Activated T-cell treated with anti-CD3 and anti-CD28 coated beads for 24 hours (primary cell): ENCODE results near the gene MAPK7.

Experiments
- DNase-seq: peaks from one replicate; pipeline ENCODE4 v3.0.0-alpha.2; 2020; ENCODE audit warnings: low read depth

The MAPK7 gene

GRCh38 chr17:19363460-19364035 lies 14.8 kb upstream of the MAPK7 start:
- no peak for DNase-seq

GRCh38 chr17:19364699-19365498 lies 13.4 kb upstream of the MAPK7 start:
- DNase-seq, result no peak

- no peak for DNase-seq
Measured at GRCh38 chr17:19365499-19365817, 12.8 kb upstream of the MAPK7 start.

GRCh38 chr17:19365833-19366636 lies 12.3 kb upstream of the MAPK7 start:
- DNase-seq, result no peak

- no peak for DNase-seq
Measured at GRCh38 chr17:19366637-19366972, 11.7 kb upstream of the MAPK7 start.

GRCh38 chr17:19368229-19368628 lies 10.1 kb upstream of the MAPK7 start:
- DNase-seq, result no peak

- no peak for DNase-seq
Measured at GRCh38 chr17:19369107-19369778, 9.1 kb upstream of the MAPK7 start.

- DNase-seq, result no peak
Measured at GRCh38 chr17:19369846-19370492, 8.3 kb upstream of the MAPK7 start.

GRCh38 chr17:19370493-19370960 lies 7.8 kb upstream of the MAPK7 start:
- DNase-seq, result no peak

GRCh38 chr17:19371259-19372010 lies 6.9 kb upstream of the MAPK7 start:
- DNase-seq, result no peak

- no peak for DNase-seq
Measured at GRCh38 chr17:19372011-19372370, 6.3 kb upstream of the MAPK7 start.

GRCh38 chr17:19372439-19372838 lies 5.9 kb upstream of the MAPK7 start:
- DNase-seq, result no peak

- DNase-seq, result no peak
Measured at GRCh38 chr17:19372866-19373504, 5.3 kb upstream of the MAPK7 start.

GRCh38 chr17:19374136-19374535 lies 4.2 kb upstream of the MAPK7 start:
- no peak for DNase-seq

- no peak for DNase-seq
Measured at GRCh38 chr17:19375732-19376131, 2.6 kb upstream of the MAPK7 start.

GRCh38 chr17:19376811-19377210 lies 1.5 kb upstream of the MAPK7 start:
- DNase-seq, result no peak

- peak; percentile 94 for DNase-seq
Measured at GRCh38 chr17:19377602-19378415, 489 bp upstream of the MAPK7 start.

- no peak for DNase-seq
Measured at GRCh38 chr17:19379361-19380065, 1.2 kb downstream of the MAPK7 start.
